HG03442 (cell line): ENCODE measurements around the gene TPT1.
"Not testable (repeated sequence)": the region's sequence is repeated elsewhere in the genome, so short reads cannot be mapped to it uniquely, and the experiment has no call there.

Source experiments
- ATAC-seq: cut with Tn5 transposase; IDR thresholded peaks from one replicate; pipeline ENCODE4 v1.9.1; 2021; ENCODE audit warnings: mild to moderate bottlenecking, moderate library complexity; ENCODE audit not compliant: unreplicated experiment

The TPT1 gene

DNA sequence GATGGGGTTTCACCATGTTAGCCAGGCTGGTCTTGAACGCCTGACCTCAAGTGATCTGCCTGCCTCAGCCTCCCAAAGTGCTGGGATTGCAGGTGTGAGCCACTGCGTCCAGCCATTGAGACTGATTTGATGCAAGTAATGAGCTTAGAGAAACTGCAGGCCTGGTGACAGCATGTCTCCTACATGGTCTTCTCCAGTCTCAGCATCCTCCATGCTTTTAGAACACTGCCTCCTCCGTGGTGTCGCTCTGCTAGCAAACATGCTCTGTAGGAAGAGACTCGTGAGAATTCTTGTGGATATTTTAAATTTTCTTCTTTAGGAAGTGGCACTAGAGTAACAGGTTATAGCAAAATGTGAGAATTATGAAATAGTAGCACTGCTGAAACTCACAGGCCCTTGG lies 37.1 kb downstream of the TPT1 start:
- ATAC-seq, result no peak

DNA sequence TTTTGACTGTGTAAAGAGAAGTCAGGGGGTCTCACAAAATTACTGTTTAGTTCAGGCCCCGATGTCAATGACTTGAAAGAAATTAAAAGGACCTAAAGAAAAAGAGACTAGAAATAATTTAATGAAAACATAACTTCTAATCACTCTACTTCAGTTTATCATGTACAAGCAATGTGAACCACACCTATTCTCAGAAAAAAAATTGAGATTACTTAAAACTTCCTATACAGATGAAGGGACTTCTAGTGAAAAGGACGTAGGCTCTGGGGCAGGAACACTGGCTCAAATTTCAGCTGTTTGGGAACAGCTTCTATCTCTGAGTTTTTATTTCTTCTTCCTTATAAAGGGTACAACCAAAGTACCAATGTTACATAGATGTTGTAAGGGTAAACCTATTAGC lies 38.0 kb downstream of the TPT1 start:
- no peak for ATAC-seq

DNA sequence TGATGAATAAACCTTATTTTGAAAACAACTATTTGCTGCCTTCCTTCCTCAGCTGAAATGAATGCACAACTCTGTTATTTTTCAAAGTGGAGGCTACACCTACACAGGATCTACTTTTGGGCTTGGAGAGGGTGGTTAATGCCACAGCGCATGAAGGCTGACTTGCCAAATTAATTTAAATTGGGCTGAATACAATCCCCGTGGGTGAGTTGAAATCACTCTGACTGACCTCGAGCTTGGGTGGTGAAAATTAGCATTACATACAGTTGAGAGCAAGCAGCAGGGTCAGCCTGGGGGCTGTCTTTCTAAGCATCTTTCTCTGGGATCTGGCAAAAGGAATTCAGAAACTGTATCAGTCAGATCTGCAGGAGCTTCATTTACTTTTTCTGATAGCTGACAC lies 38.5 kb downstream of the TPT1 start:
- ATAC-seq, result no peak

DNA sequence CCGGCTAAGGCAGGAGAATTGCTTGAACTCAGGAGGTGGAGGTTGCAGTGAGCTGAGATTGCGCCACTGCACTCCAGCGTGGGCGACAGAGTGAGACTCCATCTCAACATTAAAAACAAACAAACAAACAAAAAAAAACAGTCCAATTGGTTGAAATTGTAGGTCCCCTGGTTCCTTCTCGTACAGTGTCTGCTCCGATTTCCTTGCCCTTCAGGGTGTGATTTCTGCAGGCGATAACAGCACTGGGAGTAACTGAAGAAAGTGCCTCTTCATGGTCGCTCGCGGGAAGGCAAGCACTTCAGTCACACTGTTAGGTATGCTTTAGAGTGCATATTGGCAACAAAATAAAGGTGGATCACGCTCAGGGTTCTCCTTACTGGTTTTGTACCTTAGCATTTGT lies 39.7 kb downstream of the TPT1 start:
- ATAC-seq, result no peak

DNA sequence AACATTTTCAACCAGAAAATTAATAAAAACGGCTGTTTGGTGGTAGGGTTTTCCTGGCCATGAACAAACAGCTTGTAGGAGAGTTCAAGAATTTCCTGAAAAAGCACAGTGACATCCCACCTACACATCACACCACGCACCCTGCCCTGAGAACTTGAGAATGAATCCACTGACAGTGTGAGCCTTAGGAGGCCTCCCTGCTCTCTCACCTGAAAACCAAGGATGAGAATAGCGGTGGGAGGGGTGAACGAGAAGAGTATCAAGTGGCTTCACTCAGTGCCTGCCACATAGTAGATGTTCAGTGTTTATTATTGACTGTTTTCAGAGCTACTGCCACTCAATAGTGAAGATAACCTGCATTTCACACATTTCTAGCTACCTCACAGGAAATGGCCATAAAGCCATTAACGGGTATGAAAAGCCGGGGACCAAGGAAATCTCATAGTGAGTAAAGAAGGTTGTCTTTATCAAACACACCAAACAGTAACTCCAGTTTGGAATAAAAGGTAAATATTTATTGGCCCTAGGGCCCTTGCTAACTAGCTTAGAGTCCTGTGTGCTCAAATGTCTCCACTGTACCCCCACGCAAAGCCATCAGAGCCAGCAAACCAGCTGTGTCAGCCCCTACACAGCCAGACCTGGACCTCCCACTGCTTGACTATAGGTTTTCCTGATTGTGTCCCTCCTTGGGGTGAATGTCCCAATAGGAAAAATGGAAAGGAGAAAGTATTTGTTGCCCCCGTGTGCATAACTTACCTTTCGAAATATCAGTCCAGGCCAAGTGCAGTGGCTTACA lies 40.6 kb downstream of the TPT1 start:
- no peak for ATAC-seq

DNA sequence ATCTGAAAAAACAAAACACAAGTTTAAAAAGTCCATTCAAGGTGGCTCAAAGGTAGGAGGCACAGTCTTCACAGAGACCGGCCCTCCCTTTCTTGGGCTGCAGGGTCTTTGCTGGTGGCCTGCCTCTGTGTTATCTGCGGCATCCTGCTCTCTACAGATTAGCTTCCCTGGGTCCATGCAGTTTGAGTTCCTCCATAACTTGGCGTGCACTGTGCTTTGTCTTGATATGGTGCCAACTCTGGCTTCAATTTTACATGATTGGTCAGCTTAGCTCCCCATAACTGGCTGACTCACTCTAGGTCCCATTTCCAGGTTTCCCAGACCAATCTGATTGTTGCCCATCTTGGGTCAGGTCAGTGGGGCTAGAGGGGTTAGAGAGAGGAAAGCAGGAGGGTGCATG lies 41.8 kb downstream of the TPT1 start:
- ATAC-seq, result no peak

DNA sequence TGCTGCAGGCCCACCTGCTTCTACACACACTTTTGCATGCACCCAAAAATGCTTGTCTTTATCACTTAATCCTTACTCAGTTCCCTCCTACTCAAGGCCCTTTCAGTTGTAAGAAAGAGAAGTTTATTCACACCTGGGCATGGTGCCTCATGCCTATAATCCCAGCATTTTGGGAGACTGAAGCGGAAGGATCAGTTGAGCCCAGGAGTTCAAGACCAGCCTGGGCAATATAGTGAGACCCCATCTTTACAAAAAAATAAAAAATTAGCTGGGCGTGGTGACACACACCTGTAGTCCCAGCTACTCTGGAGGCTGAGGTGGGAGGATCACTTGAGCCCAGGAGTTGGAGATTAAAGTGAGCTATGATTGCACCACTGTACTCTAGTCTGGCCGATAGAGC lies 42.4 kb downstream of the TPT1 start:
- ATAC-seq, result not testable (repeated sequence)

DNA sequence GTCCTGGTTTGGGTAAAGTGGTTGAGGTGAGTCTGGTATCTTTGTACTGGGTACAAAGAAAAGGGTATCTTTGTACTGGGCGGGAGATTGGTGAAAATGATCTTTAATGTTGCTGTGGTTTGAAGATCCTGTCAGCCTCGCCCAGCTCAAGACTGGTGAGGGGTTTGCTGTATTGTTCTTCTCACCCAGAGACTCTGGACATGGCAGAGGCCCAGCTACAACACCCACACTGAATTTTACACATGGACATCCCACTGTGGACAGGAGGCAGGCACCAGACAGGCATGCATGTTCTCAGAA lies 42.8 kb downstream of the TPT1 start:
- ATAC-seq, result no peak

DNA sequence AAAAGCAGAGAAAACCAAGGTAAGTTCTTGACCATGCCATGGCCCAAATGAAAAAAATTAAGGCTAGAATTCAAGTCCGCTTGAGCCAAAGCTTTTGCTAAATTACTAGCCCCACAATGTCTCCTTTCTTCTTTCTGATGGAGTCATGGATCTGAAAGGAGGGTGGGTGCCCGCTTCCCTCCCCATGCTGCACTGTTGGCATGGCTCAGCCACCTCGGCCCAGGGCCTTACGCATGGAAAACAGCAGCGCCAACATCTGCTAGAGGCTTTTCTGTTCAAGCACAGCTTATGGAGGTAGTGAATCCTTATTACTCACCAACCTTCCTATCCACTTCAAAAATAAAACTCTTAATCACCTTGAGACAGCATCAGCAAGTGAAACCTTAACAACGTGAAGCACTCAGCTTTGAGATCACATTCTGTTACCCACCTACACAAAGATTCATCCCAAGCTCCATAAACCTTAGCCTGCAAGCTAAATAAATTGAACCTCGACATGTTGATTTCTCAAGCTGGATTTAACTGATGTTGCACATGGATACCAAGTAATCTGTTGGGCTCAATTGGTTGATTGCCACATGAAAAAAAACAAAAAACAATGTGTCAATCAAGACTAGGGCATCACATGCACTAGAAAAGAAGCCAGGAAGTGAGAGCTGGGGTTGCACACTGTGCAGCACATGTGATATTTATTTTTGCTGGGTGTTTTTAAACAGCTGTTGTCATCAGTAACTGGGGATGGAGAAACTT lies 43.4 kb downstream of the TPT1 start:
- ATAC-seq, result no peak

DNA sequence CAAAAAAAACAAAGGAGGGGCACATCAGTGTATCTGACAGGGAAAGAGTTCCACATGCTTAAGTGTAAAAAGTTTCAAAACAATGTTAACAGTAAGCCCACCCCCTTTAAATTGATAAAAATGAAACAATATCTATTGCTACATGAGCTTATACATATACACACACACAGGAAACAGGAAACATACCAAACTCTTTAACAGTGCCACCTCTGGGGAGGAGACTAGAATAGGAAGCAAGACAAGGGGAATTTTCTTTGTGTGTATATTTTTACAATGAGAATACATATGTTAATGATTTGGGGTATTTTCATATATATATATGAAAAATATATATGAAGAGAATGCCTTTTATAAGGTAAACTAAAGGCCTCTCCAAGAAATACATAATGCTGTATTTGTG lies 44.7 kb downstream of the TPT1 start:
- no peak for ATAC-seq

DNA sequence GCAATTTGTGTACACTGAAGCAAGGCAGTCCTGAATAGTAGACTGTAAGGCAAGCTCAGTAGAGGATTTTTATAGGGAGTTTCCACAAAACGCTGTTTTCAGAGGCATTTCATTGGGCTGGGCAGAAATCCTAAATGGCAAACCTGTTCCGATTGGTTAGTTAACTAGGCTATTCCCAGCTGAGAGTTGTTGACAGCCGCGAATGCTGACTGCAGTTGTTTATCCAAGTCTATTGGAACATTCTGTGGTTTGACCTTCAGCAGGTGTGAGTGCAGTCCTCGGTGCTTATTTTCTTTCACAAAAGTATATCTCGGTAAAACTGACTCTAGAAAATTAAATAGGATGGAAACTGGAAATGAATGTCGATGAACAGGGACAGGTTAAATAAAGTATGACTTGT lies 45.4 kb downstream of the TPT1 start:
- no peak for ATAC-seq

DNA sequence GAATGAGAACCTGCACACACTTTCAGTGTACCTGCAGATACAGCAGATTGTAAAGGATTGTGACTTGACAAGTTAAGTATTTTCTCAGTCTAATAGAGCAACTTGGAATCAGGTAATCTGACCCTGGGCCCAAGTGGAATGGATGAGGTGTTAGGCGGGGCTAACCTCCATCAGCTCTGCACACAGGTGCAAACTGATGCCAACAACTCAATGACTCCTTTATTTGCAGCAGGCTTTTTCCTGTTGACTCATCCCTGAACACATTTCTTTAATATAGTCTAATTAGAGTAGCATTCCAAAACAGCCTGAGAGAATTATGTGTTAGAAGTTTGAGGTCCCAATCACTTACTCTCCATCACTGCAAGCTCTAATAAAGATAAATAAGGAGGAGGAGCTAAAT lies 48.8 kb downstream of the TPT1 start:
- ATAC-seq, result no peak

DNA sequence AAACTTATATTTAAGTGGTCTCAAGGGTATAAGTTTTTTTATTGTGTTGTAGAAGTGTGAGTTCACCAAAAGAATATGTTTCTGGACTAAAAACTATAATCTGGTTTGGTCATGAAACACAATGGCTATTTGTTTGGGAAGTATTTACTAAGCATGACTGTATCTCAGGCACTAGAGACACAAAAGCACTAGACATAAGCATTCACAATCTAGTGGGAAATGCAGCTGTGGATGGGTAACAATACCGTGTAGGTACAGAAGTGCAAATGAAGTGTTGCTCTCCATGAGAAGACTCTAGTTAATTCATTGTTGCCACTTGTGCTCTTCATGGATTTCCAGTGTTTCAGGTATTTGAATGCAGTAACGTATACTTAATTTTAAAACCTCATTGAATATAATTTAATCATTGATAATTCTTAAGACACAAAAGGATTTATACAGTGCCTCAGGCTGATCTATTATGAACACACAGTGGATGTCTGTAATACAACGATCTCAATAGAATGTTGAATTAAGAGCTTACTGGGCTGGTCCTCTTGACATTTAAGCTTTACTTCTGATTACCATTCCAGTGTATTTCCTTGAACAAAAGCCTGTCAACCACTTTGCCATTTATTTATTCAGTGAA lies 50.9 kb downstream of the TPT1 start:
- ATAC-seq, result no peak
